GM11168 (cell line): Measurements from ENCODE around the gene TCF7L1.
"Not testable (repeated sequence)": the region's sequence is repeated elsewhere in the genome, so short reads cannot be mapped to it uniquely, and the experiment has no call there.

Experiments used
- in situ Hi-C: fragments of 300-500 bp; cut with MboI; formaldehyde crosslinking; loops from one replicate; pipeline ENCODE4 v1.12.0; 2022; ENCODE audit warnings: low sequenced_read_pairs; ENCODE audit not compliant: unreplicated experiment

The TCF7L1 gene

DNA sequence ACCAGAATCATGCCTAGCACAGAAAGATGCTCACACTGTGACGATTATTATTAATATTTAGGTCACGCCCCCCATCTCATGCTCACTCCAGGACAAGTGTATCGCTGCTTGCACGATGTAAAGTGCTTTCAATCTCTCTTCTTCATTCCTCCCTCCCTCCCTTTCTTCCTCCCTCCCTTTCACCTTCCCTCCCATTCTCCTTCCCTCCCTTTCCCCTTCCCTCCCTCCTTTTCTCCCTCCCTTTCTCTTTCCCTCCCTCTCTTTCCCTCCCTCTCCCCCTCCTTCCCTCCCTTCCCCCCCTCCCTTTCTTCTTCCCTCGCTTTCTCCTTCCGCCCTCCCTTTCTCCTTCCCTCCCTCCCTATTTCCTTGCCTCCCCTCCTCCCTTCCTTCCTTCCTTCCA is 175.0 kb downstream of the TCF7L1 start:
- in situ Hi-C loops = no loop called here

GRCh38 chr2:85308896-85309555 is 175.8 kb downstream of the TCF7L1 start:
- in situ Hi-C loops = no loop called here

DNA sequence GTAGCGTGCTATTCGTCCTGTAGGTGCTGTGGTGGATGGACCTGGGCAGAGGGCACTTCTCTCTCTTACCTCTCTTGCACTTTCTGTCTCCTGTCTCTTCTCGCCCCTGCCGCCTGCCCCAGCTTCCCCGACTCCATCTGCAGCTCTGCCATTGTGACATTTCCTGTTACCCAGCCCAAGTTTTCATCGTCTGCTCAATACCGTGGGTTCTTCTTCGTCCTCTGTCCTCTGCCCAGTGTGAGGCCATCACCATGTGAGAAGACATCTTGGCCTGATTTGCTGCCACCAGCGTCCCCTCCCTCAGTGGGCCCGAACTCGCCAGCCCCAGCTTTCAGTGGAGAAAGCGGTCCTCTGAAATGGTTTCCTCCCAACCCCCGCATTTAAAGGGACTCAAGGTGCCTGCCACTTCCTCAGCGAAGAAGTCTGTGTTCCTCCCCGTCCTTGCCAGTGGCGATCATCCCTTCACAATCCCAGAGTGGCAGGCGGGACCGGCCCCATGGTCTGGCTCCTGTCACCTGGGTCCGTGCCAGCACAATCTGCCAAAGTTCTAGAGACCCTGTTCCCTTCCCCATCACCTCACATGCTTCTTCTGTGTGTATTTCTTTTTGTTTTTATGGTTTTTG is 176.6 kb downstream of the TCF7L1 start:
- in situ Hi-C loops = no loop called here

DNA sequence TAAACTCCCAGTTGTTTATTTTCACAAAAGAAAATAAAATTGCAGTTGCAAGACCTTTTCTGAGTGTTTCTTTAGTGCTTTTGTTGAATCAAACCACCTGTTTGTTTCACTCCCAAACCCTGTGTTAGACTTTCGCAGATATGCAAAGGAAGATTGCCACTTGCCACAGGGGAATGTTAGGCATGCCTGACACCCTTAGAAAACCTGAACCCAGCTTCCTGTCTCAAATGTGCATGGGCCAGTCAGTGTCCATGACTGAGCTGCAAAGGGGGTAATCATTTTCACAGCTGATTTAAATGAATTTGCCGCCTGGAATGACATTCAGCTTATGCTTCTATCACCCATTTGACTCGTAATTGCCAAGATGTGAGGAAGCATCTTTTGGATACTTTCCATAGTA is 177.1 kb downstream of the TCF7L1 start:
- in situ Hi-C loops = no loop called here

- in situ Hi-C loops = no loop called here
Measured at GRCh38 chr2:85312404-85312803, 179.2 kb downstream of the TCF7L1 start.

- in situ Hi-C loops = no loop called here
Measured at GRCh38 chr2:85314884-85315242, 181.7 kb downstream of the TCF7L1 start.

GRCh38 chr2:85315921-85316320 is 182.7 kb downstream of the TCF7L1 start:
- in situ Hi-C loops = not testable (repeated sequence)

GRCh38 chr2:85318222-85319074 is 185.3 kb downstream of the TCF7L1 start:
- in situ Hi-C loops = no loop called here

DNA sequence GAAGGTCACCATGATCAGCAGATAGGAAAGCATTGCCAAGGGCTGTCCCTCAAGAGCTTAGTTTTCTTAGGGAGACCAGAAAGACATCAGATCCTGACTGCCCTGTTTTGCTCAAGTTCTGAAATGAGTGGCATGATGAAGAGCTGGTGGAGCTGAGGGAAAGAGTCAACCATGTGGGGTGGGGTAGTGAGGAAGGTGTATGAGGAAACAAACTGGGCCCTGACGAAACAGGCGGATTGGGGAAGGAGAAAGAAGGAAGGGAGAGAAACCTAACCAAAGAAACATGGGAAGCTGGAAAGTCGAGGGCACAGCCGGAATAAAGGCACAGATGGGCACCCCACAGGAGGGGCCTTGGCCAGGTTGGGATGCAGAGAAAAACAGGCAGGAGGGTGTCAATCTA is 186.6 kb downstream of the TCF7L1 start:
- in situ Hi-C loops = no loop called here

DNA sequence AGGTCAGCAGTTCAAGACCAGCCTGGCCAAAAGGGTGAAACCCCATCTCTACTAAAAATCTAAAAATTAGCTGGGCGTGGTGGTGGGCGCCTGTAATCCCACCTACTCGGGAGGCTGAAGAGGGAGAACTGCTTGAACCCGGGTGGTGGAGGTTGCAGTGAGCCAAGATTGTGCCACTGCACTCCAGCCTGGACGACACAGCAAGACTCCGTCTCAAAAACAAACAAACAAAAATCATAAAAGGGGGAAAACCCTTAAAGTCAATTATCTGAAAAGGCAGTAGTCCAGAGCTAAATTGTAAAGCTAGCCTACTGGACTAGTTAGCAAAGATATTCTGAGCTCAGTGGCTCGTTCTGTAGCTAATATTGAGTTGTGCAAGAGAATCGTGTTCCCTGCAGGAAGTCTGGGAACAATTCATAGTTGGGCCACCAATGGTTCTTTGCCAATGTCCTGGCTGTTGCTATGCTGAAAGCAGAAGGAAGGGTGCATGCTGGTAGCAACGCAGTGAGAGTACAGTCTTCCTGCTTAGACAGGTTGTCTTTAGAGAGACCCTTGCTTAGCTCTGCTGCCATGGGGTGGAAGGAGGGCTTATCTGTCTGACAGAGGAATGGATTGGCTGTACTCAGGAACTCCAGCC is 190.3 kb downstream of the TCF7L1 start:
- in situ Hi-C loops = no loop called here

- in situ Hi-C loops = not testable (repeated sequence)
Measured at GRCh38 chr2:85323988-85324367, 190.8 kb downstream of the TCF7L1 start.

DNA sequence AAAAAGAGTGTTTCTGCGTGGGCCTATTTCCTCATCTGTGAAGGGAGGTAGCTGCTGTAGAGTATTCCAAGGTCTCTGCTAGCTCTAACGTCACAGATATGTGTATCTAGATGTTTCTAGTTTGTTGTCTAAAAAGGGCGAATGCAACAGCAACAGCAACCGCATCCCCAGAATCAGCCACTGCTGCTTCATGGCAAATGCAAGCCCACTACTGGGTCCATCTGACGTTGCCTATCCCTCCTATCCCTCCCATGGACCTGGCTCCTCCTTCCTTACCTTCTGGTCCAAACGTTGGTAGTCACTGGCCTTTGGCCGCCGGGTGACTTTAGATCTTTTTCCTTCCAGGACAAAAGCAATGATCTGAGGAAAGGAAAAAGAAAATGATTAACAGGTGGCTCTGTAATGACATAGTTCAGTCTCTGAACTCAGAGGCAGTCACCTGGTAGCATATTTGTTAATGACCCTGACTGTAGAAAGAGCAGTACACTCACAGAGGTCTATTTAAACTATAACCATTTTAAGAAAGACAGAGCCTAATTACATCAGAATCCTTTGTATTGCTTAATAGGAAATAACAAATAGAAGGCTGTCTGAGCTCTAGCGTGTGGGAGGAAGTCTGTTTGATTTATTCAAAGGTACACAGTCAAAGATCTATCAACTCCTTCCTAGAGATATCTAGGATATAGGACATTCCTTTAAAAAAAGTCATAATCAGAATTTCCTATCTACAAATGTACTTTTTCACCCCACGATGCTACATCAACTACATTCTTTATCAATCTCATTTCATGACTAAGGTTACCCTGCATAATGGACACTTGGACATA is 191.7 kb downstream of the TCF7L1 start:
- in situ Hi-C loops = no loop called here

GRCh38 chr2:85325466-85325811 is 192.2 kb downstream of the TCF7L1 start:
- in situ Hi-C loops = no loop called here

- in situ Hi-C loops = no loop called here
Measured at GRCh38 chr2:85326406-85327159, 193.4 kb downstream of the TCF7L1 start.

- in situ Hi-C loops = no loop called here
Measured at GRCh38 chr2:85327160-85327821, 194.1 kb downstream of the TCF7L1 start.

DNA sequence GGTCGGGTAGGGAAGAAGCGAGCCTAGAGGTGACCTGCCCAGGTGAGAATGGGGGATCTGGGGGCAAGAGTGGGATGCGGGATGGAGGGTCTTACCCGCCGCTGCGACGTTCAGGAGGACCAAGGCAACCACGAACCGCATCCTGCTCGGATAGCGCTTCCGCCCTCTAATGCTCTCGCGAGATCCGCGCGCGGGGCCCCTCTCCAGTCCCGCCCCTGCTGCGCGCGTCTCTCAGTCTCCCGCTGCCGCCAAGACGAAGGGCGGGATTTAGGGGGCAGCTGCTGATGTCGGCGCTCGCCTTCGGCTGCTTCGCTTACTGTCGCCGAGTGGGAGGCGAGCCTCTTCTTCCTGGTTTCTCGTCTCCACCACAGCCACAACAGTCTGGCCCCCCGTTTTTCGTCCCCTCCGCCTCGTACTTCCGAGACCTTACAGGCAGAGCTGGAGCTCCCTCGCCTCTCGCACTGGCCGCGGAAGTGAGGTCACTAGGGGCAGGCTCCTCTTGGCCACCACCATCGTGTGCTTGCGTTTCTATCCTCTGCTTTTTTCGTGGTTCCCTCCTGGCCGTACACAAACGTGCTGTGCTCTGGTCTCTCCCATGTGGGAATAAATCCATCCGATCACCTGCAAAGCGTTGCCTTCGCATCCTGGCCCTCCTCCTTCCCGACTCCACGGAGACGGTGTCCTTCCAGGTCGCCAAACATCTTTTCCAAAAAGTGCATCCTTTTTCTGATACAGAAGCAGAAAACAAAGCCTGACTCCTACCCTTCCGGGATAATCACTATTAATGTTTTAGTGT is 194.8 kb downstream of the TCF7L1 start, which contains the start of gene TGOLN2:
TSS of gene TGOLN2 (minus strand) at position 168 of the 796 bp plus-strand sequence. CDS start at position 141, 27 bp downstream.
- in situ Hi-C loops = no loop called here

DNA sequence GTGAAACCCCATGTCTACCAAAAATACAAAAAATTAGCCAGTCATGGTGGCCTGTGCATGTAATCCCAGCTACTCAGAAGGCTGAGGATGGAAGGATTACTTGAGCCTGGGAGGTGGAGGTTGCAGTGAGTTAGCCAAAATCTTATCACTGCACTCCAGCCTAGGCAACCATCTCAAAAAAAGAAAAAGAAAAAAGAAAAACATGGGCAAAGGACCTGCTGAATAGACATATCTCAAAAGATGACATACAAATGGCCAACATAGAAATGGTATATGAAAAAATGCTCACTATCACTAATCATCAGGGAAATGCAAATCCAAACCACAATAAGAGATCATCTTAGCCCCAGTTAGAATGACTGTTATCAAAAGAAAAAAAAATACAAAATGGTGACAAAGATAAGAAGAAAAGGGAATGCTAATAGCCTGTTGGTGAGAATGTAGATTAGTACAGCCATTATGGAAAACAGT is 196.0 kb downstream of the TCF7L1 start:
- in situ Hi-C loops = no loop called here

GRCh38 chr2:85329701-85330100 is 196.5 kb downstream of the TCF7L1 start:
- in situ Hi-C loops = not testable (repeated sequence)
